ENCODE measurements around the gene LZTS2.

The LZTS2 gene

GRCh38 chr10:100999742-101000126 is at the start of gene LZTS2:
Gene LZTS2, plus strand, starts transcription at chr10:100999808. Its CDS starts 2,731 bp downstream, at chr10:101002539.
- no peak for TF ChIP-seq CTCF (conservative IDR thresholded peaks at IDR 0.05)
- H3K27ac ChIP-seq: peak within 1 kb of the TSS; percentile 94

GRCh38 chr10:100960251-100960650 is 39.4 kb upstream of the LZTS2 start:
- H3K27ac ChIP-seq: no peak overlapping the region
- no peak for TF ChIP-seq CTCF (conservative IDR thresholded peaks at IDR 0.05)

GRCh38 chr10:100962351-100963080 is 37.1 kb upstream of the LZTS2 start:
- H3K27ac ChIP-seq: peak overlapping the region; percentile 3; the same call in 1 of the 2 replicates
- TF ChIP-seq CTCF (conservative IDR thresholded peaks at IDR 0.05): no peak

- TF ChIP-seq CTCF (conservative IDR thresholded peaks at IDR 0.05): no peak
- no peak overlapping the region for H3K27ac ChIP-seq
Measured at GRCh38 chr10:100963826-100964225, 35.8 kb upstream of the LZTS2 start.

GRCh38 chr10:100965820-100966219 is 33.8 kb upstream of the LZTS2 start:
- TF ChIP-seq CTCF (conservative IDR thresholded peaks at IDR 0.05): no peak

GRCh38 chr10:100966887-100967286 is 32.7 kb upstream of the LZTS2 start:
- TF ChIP-seq CTCF (conservative IDR thresholded peaks at IDR 0.05): no peak
- no peak overlapping the region for H3K27ac ChIP-seq

More at GRCh38 chr10:100965820-100966219, 33.8 kb upstream of the LZTS2 start:
- H3K27ac ChIP-seq: no peak overlapping the region

- no peak overlapping the region for H3K27ac ChIP-seq
- no peak for TF ChIP-seq CTCF (conservative IDR thresholded peaks at IDR 0.05)
Measured at GRCh38 chr10:100967332-100967731, 32.3 kb upstream of the LZTS2 start.
